GM21360 (cell line): ENCODE measurements around the gene KIF26B.

Experiments
- ATAC-seq: cut with Tn5 transposase; IDR thresholded peaks from one replicate; pipeline ENCODE4 v1.9.1; 2021; ENCODE audit warnings: mild to moderate bottlenecking, moderate library complexity; ENCODE audit not compliant: unreplicated experiment

Gene KIF26B

DNA sequence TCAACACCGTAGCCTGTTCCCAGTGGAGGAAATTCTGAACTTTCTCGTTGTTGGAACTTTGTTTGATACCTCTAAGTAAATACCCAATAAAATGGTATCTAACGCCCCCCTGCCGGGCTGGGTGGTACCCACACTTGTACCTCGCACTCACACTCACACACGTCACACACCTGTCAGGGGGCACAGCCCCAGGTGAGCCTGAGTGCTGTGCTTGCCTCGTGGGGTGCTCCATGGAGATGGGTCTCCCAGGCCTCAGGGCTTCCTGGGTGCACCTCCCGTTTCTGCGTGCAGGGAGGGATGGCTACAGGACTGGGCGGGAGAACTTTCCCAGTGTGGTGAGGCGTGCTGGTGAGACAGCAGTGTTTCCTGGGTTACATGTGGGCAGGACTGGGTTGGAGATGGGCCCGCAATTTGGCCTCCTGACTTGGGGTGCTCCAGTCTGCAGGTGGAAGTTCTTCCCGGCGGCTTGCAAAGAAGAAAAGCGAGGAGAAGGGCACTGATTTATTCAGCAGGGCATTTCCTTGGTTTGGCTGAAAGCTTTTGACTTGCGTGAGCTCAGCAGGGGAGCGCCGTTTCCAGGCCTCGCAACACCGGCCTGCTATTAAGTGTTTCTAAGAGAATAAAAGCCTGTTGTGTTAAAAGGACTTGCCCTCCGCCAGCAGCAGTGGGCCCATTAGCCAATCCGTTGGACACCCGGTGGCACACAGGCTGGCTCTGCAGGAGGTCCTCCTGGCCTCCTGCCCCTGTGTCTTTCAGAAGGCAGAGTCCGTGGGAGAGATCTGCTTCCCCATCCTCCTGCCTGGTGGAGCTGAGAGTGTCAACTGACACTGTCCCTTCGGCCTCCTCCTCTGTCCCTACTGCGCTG lies 79.7 kb downstream of the KIF26B start:
- no peak for ATAC-seq

DNA sequence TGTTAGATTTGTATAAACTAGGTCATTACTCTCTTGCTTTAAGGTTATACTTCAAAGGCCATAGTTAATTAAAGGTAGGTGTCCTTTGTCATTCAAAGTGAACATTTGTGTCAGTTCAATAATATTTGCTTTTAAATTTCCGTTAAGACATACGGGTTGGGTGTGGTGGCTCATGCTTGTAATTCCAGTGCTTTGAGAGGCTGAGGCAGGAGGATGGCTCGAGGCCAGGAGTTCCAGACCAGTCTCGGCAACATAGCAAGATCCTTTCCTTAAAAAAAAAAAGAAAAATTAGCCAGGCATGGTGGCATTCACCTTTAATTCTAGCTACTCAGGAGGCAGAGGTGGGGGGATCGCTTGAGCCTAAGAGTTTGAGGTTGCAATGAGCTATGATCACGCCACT lies 80.4 kb downstream of the KIF26B start:
- ATAC-seq: no peak

DNA sequence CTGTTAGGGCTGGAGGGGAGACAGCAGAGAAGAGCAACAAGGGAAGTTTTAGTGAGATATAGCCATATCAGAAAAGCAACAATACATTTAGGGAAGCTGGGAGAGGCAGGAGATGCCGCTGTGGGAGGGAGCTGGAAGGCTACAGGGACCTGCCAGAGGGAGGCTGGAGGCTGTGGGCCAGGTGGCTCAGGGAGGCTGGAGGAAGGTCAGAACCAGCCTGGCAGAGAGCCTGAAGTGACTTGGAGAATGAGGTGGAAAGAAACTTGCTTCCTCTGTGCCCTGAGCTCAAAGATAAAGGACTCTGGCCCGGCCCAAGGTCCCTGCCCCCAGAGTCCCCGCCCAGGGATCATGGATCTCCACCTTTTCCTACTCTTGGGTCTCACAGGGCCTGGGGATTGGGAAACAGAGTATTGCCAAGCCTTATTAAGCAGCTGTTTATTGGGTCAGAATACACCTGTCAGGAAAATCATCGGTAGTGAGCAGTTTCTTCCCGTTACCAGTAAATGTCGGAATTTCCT lies 85.9 kb downstream of the KIF26B start:
- ATAC-seq: no peak

DNA sequence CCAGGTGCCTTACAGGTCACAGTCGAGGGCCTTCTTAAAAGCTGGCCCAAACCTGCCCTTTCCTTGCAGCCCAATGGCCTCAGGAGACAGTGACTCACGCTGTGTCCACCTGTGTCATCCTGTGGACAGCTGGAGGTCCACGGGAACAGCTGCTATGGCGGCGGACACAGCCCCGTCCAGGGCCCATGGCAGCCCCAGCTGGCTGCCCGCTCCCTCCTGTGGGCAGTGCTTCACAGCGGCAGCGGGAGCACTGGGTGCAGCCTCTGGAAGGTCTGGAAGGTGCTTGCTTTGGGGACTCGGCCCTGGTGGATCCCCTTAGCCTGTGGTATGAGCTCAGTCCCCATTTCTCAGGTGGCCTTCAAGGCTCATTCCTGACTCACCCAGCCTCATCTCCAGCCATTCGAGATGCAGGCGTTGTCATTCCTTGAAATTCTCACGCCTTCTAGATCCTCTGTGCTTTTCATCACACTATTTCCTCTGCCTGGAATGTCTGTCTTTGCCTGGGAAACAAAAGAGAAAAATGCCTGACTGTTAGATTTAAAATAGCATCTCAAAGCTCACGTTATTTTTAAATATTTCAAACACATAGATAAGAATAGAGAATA lies 86.8 kb downstream of the KIF26B start:
- ATAC-seq: no peak

DNA sequence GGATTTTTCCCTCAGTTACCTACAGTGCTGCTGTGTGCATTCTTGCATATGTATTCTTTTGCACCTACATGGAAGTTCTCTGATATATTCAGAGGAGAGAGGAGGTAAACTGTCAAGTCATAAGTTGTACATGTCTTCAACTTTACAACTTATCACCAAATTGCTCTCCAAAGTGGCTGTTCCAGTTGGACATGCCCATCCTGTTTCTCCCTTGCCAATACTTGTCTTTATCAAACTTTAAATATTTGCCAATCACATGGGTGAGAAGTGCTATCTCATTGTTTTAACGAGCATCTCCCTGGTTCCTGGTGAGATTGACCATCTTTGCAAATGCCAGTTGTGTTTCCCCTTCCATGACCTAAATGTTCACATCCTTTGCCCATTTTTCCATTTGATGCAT lies 88.2 kb downstream of the KIF26B start:
- no peak for ATAC-seq

DNA sequence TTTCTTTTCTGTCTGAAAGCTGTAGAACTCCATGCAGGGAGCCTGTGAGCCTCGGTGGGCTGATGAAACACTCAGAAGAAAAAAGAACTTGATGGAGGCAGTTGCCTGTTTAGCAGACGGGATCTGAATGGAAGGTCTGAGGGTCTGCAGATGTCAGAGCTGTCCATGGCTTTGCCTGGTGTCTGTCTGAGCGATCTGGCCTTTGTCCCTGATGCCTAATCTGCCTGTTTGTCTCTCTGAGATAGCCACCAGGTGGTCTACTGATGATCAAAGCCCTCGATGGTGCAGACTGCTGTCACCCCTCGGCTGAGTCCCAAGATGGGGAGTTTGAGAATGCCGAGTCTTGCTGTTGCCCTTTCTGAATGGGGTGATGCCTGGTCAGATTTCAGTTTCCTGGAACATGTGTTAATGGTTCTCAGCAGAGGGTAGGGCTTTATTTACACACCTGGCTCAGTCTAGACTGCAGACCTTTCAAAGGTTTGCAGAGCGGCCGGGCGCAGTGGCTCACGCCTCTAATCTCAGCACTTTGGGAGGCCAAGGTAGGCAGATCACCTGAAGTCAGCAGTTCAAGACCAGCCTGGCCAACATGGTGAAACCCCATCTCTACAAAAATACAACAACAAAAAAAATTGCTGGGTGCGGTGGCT lies 90.4 kb downstream of the KIF26B start:
- ATAC-seq: no peak

DNA sequence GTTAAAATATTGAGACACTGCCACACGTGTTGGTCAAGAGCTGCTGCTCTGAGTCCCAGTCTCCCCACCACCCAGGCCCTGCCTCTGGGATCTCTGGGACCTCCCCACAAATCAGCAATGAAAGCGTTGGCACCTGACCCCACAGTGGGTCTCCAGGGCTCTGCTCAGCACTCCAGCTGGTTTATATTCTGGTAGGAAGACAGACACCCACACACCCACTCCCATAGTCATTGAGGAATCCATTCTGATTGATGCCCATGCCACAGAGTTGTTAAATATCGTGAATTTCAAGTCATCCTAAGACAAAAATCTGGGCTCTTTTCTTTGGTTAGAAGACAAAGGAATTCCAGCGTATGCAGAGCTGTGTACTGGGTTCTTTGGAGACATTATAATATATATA lies 91.6 kb downstream of the KIF26B start:
- no peak for ATAC-seq

DNA sequence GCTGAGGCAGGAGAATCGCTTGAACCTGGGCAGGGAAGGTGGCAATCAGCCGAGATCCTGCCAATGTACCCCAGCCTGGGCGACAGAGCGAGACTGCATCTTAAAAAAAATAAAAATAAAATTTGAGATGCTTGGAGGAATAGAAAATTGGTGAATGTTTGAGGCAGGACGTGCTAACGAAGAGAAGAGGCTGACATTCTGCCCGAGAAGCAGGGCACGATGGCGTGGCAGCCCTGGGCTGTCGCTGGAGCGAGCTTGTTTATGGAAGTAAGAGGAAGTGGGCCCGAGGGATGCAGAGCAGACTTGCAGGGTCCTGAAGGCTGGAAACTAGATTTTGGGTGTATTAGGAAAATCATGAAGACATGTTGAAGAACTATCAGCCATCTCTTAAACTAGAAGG lies 92.6 kb downstream of the KIF26B start:
- ATAC-seq: no peak

DNA sequence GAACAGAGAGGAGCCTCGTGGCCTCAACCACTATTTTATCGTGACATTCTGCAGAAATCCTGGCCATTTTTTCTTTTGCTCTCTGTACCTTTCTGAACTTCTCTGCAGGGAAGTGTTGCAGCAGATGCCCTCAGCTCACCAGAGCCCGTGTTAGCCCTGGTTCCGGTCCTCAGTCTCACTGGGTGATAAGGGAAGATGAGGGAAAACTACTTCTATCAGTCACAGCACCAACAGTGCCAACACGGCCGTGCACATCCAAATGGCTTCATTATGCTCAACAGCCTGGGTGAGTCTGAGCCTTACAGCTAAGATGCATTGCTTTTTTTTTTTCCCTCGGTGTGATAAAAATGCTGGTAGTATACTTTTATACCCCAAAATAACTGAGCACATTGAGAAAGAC lies 93.0 kb downstream of the KIF26B start:
- ATAC-seq: no peak

DNA sequence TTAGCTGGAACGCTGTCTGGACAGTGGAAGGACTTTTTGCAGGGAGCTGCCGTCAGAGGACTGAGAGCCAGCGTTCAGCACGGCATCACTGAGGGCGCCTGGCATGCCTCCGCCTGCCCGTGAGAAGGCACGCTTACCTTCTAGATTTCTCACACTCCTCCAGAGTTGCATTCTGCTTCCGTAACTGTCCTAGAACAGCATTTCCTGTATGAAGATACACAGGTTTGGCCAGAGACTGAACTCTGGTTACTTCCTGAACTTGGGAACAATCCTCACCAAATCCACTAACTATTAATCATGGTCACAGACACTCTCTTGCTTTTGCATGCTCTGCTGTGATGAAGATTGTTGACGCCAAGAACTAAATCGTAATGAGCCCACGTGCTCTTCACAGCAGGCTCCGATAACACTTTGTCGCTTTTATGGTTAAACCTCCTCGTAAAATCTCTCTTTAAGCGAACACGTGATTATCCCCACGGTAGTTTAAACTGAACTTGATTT lies 93.5 kb downstream of the KIF26B start:
- no peak for ATAC-seq

DNA sequence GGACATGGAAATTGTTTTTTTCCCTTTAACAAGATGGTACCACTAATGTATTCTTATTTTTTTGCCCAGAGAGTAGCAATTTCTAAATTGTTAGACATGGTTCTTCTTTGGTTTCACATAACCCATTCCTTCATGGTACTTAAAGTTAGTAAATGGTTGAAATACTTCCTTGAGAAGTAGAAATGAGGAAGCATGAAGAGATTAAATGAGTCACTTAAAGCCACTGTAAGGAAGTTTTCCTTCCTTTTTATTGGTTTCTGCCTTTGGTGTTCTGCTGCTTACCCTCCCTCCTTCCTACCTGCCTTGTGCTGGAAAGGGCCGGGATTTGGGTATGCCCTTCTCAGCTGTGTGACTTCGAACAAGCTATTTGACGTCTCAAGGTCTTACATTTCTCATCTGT lies 101.0 kb downstream of the KIF26B start:
- no peak for ATAC-seq

DNA sequence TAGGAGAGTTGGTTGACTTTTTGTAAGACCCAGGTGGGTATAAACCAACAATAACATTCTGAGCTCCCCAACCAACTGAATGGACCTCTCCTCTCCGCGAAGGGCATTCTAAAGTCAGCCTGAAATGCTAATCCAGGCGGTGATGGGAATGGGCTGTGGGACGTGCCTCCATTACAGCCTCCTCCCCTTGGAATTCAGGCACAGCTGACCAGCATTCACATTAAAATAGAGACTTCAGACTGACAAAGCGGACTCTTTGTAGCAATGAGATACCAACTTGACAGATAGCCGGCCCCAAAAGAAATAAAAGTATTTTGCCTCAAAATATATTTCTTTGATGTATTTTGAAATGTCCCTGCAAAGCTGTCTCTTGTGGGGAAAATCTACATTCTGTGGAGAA lies 101.7 kb downstream of the KIF26B start:
- no peak for ATAC-seq

DNA sequence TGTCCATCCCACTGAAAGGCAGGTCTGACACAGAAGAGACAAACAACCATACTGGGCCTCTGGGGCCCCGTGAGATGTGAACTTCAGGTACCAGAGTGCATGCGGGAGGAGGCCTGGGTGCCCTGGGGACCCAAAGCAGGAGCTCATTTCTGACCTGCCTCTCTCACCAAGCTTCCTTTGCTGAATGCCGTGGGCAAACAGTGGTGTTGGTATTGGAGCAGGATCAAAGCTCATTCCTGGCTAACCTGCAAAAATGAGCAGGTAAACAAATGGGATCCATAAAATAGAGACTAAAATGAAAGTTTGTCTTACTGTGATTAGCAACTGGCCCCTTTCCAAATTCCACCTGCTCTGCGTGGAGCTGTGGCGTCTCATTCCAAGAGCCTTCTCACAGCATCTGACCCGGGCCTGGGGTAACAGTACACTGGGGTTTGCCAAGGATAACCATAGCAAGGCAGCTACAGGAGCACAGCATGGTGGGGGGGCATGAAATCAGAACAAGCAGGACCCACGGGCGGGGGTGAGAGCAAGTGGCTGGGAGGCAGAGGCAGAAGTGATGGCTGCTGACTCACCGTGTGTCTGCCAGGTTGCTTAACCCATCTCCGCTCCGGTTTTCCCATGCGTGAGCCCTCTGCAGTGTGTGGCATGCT lies 103.6 kb downstream of the KIF26B start:
- ATAC-seq: no peak

DNA sequence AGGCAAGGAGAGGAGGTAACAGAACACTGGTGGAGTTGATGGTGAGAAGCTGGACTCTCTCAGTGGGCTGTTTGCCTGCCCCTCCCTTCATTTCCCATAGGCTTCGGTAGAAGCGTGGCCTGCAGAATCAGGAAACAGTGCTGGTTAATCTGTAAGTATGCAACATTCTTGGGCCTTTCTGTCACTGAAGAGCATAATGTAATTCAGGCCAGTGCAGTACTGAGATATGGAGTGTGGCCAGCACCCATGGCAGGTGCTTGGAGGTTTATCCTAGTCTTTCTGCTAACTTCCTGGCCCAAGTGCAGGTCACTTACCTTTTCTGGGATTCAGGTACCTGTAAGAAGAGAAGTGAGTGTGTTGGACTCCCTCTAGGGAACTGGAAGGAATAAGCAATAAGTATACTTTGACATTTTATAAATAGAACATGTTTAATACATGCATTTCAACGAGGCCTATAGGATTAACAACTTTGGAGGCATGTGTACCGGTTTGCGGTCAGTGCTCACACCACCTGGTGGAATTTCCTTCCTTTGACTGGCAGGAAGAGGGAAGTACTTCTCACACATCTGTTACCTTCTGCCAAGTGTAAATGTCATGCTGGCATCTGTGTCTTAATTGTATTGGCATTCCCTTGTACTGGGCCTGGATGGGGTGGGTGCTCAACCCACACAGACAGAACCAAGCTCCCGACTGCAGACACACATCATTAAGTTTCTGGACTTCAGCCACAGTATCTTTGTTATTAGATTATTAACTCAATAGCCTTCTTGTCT lies 105.5 kb downstream of the KIF26B start:
- ATAC-seq: no peak

DNA sequence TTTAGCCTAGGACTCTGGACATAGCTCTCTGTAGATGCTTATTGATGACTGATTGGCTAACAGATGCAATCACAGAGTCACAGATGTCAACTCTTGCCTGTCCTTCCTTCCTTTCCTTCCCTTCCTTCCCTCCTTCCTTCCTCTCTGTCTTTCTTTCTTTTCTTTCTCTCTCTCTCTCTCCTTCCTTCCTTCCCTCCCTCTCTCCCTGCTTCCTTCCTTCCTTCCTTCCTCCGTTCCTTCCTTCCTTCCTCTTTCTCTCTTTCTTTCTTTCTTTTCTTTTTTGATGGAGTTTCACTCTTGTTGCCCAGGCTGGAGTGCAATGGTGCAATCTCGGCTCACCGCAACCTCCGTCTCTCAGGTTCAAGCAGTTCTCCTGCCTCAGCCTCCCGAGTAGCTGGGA lies 106.1 kb downstream of the KIF26B start:
- ATAC-seq: no peak

DNA sequence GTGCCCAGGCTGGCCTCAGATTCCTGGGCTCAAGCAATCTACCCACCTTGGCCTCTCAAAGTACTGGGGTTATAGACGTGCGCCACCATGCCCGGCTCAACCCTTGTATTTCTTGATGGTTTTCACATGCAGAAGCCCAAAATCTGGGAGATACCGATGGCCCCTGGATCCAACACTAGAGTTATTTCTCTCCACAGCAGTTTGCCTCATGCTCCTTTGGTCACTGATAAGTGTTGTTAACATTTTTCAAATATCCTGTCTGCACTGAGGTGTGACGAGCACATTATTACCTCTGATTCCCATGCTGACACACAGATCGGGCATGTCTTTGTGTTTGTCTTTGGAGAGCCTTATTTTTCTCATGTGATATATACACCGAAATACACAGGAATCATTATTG lies 107.0 kb downstream of the KIF26B start:
- no peak for ATAC-seq

DNA sequence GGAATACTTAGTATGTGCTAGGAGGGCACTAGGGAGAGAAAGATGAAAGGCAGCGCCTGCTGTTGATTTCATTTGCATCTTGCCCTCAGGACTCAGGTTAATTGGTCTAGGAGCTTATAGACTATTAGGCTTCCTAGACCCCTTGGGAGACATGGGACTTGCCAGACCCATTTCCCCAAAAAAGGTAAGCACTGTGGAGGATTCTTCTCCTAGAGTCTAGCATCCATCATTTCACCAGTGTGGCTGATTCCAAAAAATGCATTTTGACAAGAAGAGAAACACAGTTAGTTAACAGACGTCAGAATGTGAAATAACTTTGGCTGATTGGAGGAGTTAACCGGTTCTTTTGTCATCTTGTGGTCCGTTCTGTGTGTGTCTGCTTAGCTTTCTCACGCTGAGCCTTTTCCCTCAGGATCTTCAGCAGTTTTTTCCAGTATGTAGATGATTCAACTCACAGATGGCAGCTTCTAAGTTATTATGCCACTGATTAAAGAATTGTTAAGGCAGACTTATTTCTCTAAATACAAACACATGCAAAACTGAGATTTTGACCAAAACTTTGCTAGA lies 108.8 kb downstream of the KIF26B start:
- no peak for ATAC-seq

DNA sequence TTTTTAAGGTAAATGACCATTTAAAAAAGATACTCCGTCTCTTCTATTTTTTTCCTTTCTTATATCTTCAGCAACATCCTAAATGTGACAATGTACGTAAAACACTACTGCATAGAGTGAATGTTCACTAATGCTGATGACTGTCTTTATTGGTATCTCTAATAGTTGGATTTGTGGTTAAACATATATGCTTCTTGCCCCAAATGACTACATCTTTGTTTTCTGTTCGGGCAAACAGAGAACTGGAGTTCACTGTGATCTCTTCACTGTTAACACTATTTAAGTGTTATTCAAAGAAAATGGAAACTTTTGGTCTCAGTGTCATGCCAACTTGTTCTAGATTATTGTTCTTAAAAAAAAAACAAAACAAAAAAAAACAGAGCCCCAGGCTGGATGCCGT lies 109.4 kb downstream of the KIF26B start:
- no peak for ATAC-seq

DNA sequence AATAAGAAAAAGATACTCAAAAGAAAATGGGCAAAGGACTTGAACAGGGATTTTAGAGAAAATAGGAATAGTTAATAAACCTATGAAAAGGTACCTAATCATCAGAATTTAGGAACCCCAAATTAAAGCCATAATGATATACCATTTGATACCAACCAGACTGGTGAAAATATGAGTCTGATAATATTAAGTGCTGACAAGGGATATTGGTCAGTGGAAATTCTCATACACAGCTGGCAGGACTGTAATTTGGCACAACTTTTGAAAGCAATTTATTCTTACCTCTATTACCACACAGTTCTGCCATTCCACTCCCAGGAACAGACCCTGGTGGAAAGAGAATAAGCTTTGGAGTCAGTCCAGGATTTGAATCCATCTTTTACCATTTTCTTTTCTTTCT lies 111.3 kb downstream of the KIF26B start:
- no peak for ATAC-seq

DNA sequence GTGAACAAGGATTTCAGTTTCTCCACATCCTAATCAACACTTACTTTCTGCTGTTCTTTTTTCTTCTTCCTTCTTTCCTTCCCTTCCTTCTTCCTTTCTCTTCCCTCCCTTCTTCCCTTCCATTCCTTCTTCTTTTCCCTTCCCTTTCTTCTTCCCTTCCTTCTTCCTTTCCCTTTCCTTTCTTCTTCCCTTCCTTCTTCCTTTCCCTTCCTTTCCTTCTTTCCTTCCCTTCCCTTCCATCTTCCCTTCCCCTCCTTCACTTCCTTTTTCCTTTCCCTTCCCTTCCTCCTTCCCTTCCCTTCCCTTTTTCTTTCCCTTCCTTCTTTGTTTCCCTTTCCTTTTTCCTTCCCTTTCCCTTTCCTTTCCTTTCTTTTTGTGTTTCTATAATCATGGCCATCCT lies 115.3 kb downstream of the KIF26B start:
- ATAC-seq: no peak
